Heart right ventricle (tissue), 16 donors: Measurements from ENCODE around the gene RNF19B. TPM values are rescaled to one million over a fixed set of nuclear protein-coding genes. Genes with fewer than 3 reads are reported as not detected.

Source experiments
- ATAC-seq, 8 donors: fragments of 200-7000 bp; cut with Tn5 transposase; one replicate each; pipeline ENCODE4 v1.9.1; 2020; ENCODE audit warnings: mild to moderate bottlenecking in 8 of 8, moderate library complexity in 8 of 8, moderate number of reproducible peaks in 1 of 8
- DNase-seq, 2 donors: peaks; one replicate each; pipeline ENCODE4 v3.0.0-alpha.2; 2020
- H3K27ac ChIP-seq, 10 donors: fragments of 200-600 bp; sonication (generic) in 2 of 10; one replicate each; pipeline versions ENCODE4 v1.5.0 to v1.8.0; 2020 to 2022; ENCODE audit warnings: mild to moderate bottlenecking in 3 of 10
- H3K27me3 ChIP-seq, 7 donors: fragments of 200-600 bp; one replicate each; pipeline ENCODE4 v1.8.0; 2021 to 2022; ENCODE audit warnings: mild to moderate bottlenecking in 2 of 7
- H3K36me3 ChIP-seq, 9 donors: fragments of 200-600 bp; sonication (generic) in 1 of 9; one replicate each; pipeline versions ENCODE4 v1.5.0 to v1.8.0; 2020 to 2022; ENCODE audit warnings: mild to moderate bottlenecking in 2 of 9
- H3K4me1 ChIP-seq, 9 donors: fragments of 200-600 bp; sonication (generic) in 1 of 9; one replicate each; pipeline versions ENCODE4 v1.5.0 to v1.8.0; 2020 to 2022; ENCODE audit warnings: mild to moderate bottlenecking in 4 of 9
- H3K4me3 ChIP-seq, 10 donors: fragments of 200-600 bp; sonication (generic) in 2 of 10; one replicate each; pipeline versions ENCODE4 v1.5.0 to v1.8.0; 2020 to 2022; ENCODE audit warnings: mild to moderate bottlenecking in 7 of 10, moderate library complexity in 2 of 10
- H3K9me3 ChIP-seq, 11 donors: fragments of 200-600 bp in 10 of 11; sonication (generic) in 2 of 11; one replicate each; pipeline versions ENCODE4 v1.5.0 to v1.8.0; 2013 to 2022; ENCODE audit warnings: mild to moderate bottlenecking in 2 of 11, control low read depth in 1 of 11, moderate library complexity in 1 of 11
- CTCF ChIP-seq, 9 donors: fragments of 200-600 bp; sonication (generic) in 2 of 9; IDR thresholded peaks; one replicate each; pipeline versions ENCODE4 v1.5.0 to v1.8.0; 2021 to 2022; ENCODE audit warnings: antibody characterized with exemption in 9 of 9, mild to moderate bottlenecking in 5 of 9, moderate library complexity in 1 of 9
- WGBS, 2 donors: extraction: QIAGEN DNeasy Blood & Tissue Kit; methylation state at CpG; one replicate each; pipeline ENCODE4 v1.1.7; 2013; ENCODE audit warnings: inconsistent platforms in 1 of 2; 5-methylcytosine and 5-hydroxymethylcytosine counted together
- intact Hi-C, 10 donors: fragments of 100-400 bp; cut with DNase I; formaldehyde crosslinking; loops; one replicate each; pipeline versions ENCODE4 v1.11.1 to v1.14.2; 2022
- polyA plus RNA-seq, 2 donors: library from polyadenylated mRNA; stranded (reverse); fragments of 200-250 nt; gene quantifications; one replicate each; pipeline ENCODE4 v1.2.3, GENCODE V29; 2013
- total RNA-seq, 10 donors: library from RNA; stranded (reverse); fragmentation: NEBNext Ultra II Directional in 3 of 10; extraction: Animal tissue kit (Norgen Biotek cat#: 25700) in 3 of 10; gene quantifications; one replicate each; pipeline versions ENCODE4 v1.2.1 to v1.2.4, GENCODE V29; 2021 to 2023
- donor health status: Arrhythmogenic right ventricular cardiomyopathy.
- donor health status: ischemic (EF 13 %, LVEDD 7.1; RV severe dilation, severe dysfunction).
- donor health status: healthy with polysubstance abuse.
- donor health status: DM: no; HTN: yes; CAD: no.
- donor health status: DM: no; HTN: no; CAD: no.
- donor health status: ischemic (EF 25% LVEDD 6.9; RV normal size, moderate dysfunction).
- donor health status: ischemic (EF 25% LVEDD 5.7; RV mildly dilated, moderate dysfunction).
- donor health status: healthy.
- donor health status: DM: yes; HTN: yes; CAD: no.
- donor health status: Ischemic cardiomyopathy.
- donor health status: ischemic (EF 35%, LVEDD 5.7; RV mildly dilated, moderate dysfunction).
- donor health status: nonischemic (EF 11% LVEDD 7.7; RV severe dilation, severe dysfunction).
- donor health status: DM: yes; HTN: yes; CAD: no.
- donor health status: PGD.
- donor health status: ischemic (EF 29% LVEDD 5.4; RV normal size, mild dysfunction).
- donor health status: nonischemic (EF 23%, LVEDD 6.1; RV moderate dilation, normal function).

RNF19B gene
- total and polyA plus RNA-seq, 12 donors: 1.1 to 36.9 (median 13.2) TPM

DNA sequence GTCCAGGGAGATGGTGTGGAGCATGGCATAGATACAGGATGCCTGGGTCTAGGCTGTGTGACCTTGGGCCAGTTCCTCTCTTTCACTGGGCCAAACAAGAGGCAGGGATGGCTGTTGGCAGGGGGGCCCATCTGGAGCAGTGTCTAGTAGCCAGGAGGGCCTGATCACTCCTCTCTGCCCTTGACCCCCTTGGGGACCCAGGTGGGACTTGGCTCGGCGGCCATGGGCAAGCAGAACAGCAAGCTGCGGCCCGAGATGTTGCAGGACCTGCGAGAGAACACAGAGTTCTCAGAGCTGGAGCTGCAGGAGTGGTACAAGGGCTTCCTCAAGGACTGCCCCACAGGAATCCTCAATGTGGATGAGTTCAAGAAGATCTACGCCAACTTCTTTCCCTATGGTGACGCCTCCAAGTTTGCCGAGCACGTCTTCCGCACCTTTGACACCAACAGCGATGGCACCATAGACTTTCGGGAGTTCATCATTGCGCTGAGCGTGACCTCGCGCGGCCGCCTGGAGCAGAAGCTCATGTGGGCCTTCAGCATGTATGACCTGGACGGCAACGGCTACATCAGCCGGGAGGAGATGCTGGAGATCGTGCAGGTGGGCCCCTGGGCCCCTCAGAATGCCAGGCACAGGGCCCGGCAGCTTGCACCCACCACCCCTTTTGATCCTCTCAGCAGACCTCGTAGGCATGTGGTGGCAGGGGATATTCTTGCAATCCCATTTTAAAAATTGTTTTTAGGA lies 75.8 kb downstream of the RNF19B start:
- H3K27me3 ChIP-seq: peaks cover 18 to 91% (median 79%) of the 10 kb centered on the region in 7 donors
- DNase-seq: no peak
- 92 to 94% methylated on average over 24 of the region's 24 CpGs for WGBS, 2 donors
- peaks cover 2 to 19% (median 11%) of the 10 kb centered on the region in 9 donors for H3K4me1 ChIP-seq
- no peak overlapping the region for H3K27ac ChIP-seq
- no peak for TF ChIP-seq CTCF (IDR thresholded peaks at IDR 0.05)
- no peaks in the 10 kb centered on the region for H3K36me3 ChIP-seq
- no peak overlapping the region for H3K4me3 ChIP-seq
- intact Hi-C loops: no loop called here
- no peak for ATAC-seq
- no peaks in the 10 kb centered on the region for H3K9me3 ChIP-seq

DNA sequence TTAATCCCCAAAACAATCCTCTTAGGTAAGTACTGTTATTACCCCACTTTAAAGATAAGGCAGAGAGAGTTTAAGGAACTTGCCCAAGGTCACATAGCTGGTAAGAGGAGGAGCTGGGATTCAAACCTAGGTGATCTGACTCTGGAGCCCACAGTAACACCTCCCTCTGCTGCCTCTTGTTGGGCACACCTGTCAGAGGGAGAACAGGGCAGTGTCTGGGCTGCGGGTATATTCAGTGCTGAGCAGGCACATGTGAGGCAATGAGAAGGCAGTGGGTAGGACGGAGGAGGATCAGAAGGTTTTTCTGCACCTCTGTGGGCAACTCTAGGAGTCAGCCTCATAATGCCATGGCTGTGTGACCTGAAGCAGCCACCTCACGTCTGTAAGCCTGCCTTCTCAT lies 76.5 kb downstream of the RNF19B start:
- TF ChIP-seq CTCF (IDR thresholded peaks at IDR 0.05): no peak
- Histone ChIP-seq H3K9me3 (no peaks in the 10 kb centered on the region), H3K27me3 (peaks cover 11 to 87% (median 75%) of the 10 kb centered on the region in 7 donors), H3K27ac (no peak overlapping the region), H3K36me3 (no peaks in the 10 kb centered on the region), H3K4me3 (no peak overlapping the region), H3K4me1 (peaks cover 0 to 15% (median 4%) of the 10 kb centered on the region in 9 donors)
- 74 to 77% methylated on average over 3 of the region's 3 CpGs for WGBS, 2 donors
- no peak for DNase-seq
- intact Hi-C loops: no loop called here
- no peak for ATAC-seq

DNA sequence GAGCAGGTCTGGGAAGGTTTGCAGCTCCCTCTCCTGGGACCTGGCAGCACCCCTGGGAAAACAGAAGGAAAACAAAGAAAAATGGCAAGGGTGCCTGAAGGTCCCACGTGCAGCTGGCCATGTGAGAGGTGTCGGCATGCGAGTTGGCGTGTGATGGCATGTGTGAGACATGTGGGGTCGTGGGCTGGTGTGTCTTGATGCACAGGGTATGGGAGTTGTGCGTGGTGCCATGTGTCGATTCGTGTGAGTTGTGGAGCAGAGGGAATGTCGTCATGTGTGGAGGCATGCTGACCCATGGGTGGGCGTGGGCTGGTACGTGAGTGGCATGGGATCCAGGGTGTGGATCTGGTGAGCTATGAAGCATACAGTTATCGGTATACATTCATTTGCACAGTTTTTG lies 77.0 kb downstream of the RNF19B start:
- Histone ChIP-seq H3K36me3 (no peaks in the 10 kb centered on the region), H3K27me3 (peaks cover 11 to 82% (median 70%) of the 10 kb centered on the region in 7 donors), H3K27ac (no peak overlapping the region), H3K9me3 (no peaks in the 10 kb centered on the region), H3K4me3 (no peak overlapping the region), H3K4me1 (peaks cover 0 to 11% (median 3%) of the 10 kb centered on the region in 9 donors)
- TF ChIP-seq CTCF (IDR thresholded peaks at IDR 0.05): no peak
- WGBS, 2 donors: 77 to 80% methylated on average over 12 of the region's 12 CpGs
- intact Hi-C loops: no loop called here
- no peak for DNase-seq
- ATAC-seq: no peak

DNA sequence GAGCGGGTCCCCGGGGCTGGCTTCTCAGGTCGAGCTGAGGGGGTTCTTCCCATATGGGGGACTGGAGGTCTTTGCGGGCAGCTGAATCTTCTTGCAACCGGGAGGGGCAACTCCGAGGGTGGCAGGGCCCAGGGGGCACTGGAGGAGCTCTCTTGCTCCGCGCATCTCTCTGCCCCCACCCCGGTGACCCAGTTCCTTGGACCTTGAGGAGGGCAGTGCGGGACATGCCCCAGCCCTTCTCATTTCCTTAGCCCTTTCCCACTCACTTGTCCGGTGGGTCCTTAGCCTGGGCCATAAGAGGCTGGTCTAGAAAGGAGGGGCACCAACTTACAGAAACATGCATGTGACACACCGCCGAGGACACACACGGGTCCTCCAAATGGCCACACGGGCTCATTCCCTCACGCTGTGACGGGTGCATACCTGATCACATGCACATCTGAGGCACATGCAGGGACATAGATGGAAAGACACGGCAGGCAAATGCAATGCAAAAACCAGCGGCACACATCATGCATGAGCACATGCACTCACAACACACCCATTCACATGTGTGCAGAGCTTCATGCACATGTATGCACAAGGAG lies 77.7 kb downstream of the RNF19B start:
- peak in 1 of 9 donors; percentile 5 for TF ChIP-seq CTCF (IDR thresholded peaks at IDR 0.05)
- WGBS, 2 donors: 39 to 44% methylated on average over 19 of the region's 19 CpGs

More for the DNA sequence above, 77.7 kb downstream of the RNF19B start:
- Histone ChIP-seq H3K9me3 (no peaks in the 10 kb centered on the region), H3K27ac (no peak overlapping the region), H3K4me3 (no peak overlapping the region), H3K36me3 (no peaks in the 10 kb centered on the region), H3K4me1 (peaks cover 0 to 18% (median 10%) of the 10 kb centered on the region in 9 donors), H3K27me3 (peaks cover 11 to 75% (median 63%) of the 10 kb centered on the region in 7 donors)
- no peak for ATAC-seq
- DNase-seq: no peak
- intact Hi-C loops: no loop called here

Other genes with a start within 250 kb of the RNF19B start
- 10 to 100 TPM; 26.2 to 48.5 (median 31.0) TPM for gene YARS1, start 147.5 kb downstream of the RNF19B start, total RNA-seq
- 10 to 100 TPM; 20.5 to 48.5 TPM for gene YARS1, start 147.5 kb downstream of the RNF19B start, polyA plus RNA-seq
- 10 to 100 TPM in 8 of 10 donors, 1 to 10 TPM in 2; 9.2 to 18.0 (median 11.5) TPM for gene S100PBP, start 147.2 kb downstream of the RNF19B start, total RNA-seq
- gene S100PBP, start 147.2 kb downstream of the RNF19B start, polyA plus RNA-seq: 10 to 100 TPM in 1 of 2 donors, 1 to 10 TPM in 1; 3.7 to 19.2 TPM
- gene FNDC5, start 93.9 kb downstream of the RNF19B start, total RNA-seq: 100 to 1,000 TPM in 2 of 10 donors, 10 to 100 TPM in 8; 44.7 to 130 (median 73.5) TPM
- gene FNDC5, start 93.9 kb downstream of the RNF19B start, polyA plus RNA-seq: 10 to 100 TPM; 12.4 to 75.1 TPM
- not detected for gene HPCA, start 78.3 kb downstream of the RNF19B start, total RNA-seq
- gene HPCA, start 78.3 kb downstream of the RNF19B start, polyA plus RNA-seq: not detected
- 10 to 100 TPM in 7 of 10 donors, 1 to 10 TPM in 3; 4.5 to 22.5 (median 10.8) TPM for gene TMEM54, start 63.4 kb downstream of the RNF19B start, total RNA-seq
- gene TMEM54, start 63.4 kb downstream of the RNF19B start, polyA plus RNA-seq: 10 to 100 TPM in 1 of 2 donors, 1 to 10 TPM in 1; 8.4 to 18.2 TPM
- gene AK2, start 72.1 kb upstream of the RNF19B start, total RNA-seq: 100 to 1,000 TPM in 9 of 10 donors, 10 to 100 TPM in 1; 93.3 to 154 (median 111) TPM
- gene AK2, start 72.1 kb upstream of the RNF19B start, polyA plus RNA-seq: 100 to 1,000 TPM; 175 to 305 TPM
- 1 to 10 TPM; 1.5 to 6.9 (median 3.1) TPM for gene AZIN2, start 116.3 kb upstream of the RNF19B start, total RNA-seq
- gene AZIN2, start 116.3 kb upstream of the RNF19B start, polyA plus RNA-seq: 1 to 10 TPM; 1.1 to 1.2 TPM
- gene TRIM62, start 217.2 kb upstream of the RNF19B start, total RNA-seq: 1 to 10 TPM; 2.0 to 3.7 (median 2.8) TPM
- 1 to 10 TPM; 2.4 to 2.5 TPM for gene TRIM62, start 217.2 kb upstream of the RNF19B start, polyA plus RNA-seq